Hepatocyte (in vitro differentiated cells): Measurements from ENCODE around the gene TM4SF4. TPM values are rescaled to one million over a fixed set of nuclear protein-coding genes. Genes with fewer than 3 reads are reported as not detected.

Source experiments
- DNase-seq: peaks from one replicate; pipeline ENCODE4 v3.0.0-alpha.2; 2016; ENCODE audit warnings: low spot score
- H2AFZ ChIP-seq: fragments of 200-600 bp; sonication (generic); 2 replicates; pipeline ENCODE4 v1.6.0; 2016; ENCODE audit warnings: antibody characterized with exemption, mild to moderate bottlenecking
- H3K27ac ChIP-seq: fragments of 200-600 bp; sonication (generic); 2 replicates; pipeline ENCODE4 v1.5.1; 2016; ENCODE audit warnings: mild to moderate bottlenecking
- H3K27me3 ChIP-seq: fragments of 200-600 bp; sonication (generic); 2 replicates; pipeline ENCODE4 v1.6.1; 2016
- H3K36me3 ChIP-seq: fragments of 200-600 bp; sonication (generic); replicated peaks from 2 replicates; pipeline ENCODE4 v1.5.1; 2016; ENCODE audit warnings: low read depth; ENCODE audit not compliant: insufficient read depth
- H3K4me1 ChIP-seq: fragments of 200-600 bp; sonication (generic); 2 replicates; pipeline ENCODE4 v1.5.1; 2016; ENCODE audit warnings: mild to moderate bottlenecking, moderate library complexity; ENCODE audit not compliant: insufficient read depth
- H3K4me2 ChIP-seq: fragments of 200-600 bp; sonication (generic); 2 replicates; pipeline ENCODE4 v1.6.0; 2016
- H3K4me3 ChIP-seq: fragments of 200-600 bp; sonication (generic); 2 replicates; pipeline ENCODE4 v1.5.1; 2016; ENCODE audit warnings: mild to moderate bottlenecking
- H3K79me2 ChIP-seq: fragments of 200-600 bp; sonication (generic); 2 replicates; pipeline ENCODE4 v1.6.0; 2017; ENCODE audit warnings: mild to moderate bottlenecking
- H3K9me2 ChIP-seq: fragments of 200-600 bp; sonication (generic); replicated peaks from 2 replicates; pipeline ENCODE4 v1.6.0; 2017; ENCODE audit warnings: mild to moderate bottlenecking; ENCODE audit not compliant: insufficient read depth
- H3K9me3 ChIP-seq: fragments of 200-600 bp; sonication (generic); 2 replicates; pipeline ENCODE4 v1.5.1; 2016; ENCODE audit warnings: low read depth, mild to moderate bottlenecking
- H4K20me1 ChIP-seq: fragments of 200-600 bp; sonication (generic); 2 replicates; pipeline ENCODE4 v1.6.0; 2016; ENCODE audit warnings: mild to moderate bottlenecking; ENCODE audit not compliant: insufficient read depth, poor library complexity, severe bottlenecking
- CTCF ChIP-seq: fragments of 200-600 bp; sonication (generic); IDR thresholded peaks from 2 replicates; pipeline ENCODE4 v1.5.1; 2016; ENCODE audit warnings: antibody characterized with exemption, mild to moderate bottlenecking; ENCODE audit not compliant: poor library complexity
- EZH2 ChIP-seq: fragments of 200-600 bp; sonication (generic); IDR thresholded peaks from 2 replicates; pipeline ENCODE4 v1.6.1; 2016; ENCODE audit warnings: antibody characterized with exemption, mild to moderate bottlenecking, borderline replicate concordance
- EZH2phosphoT487 ChIP-seq: fragments of 200-600 bp; sonication (generic); IDR thresholded peaks from one replicate; pipeline ENCODE4 v1.6.1; 2018; ENCODE audit warnings: antibody characterized with exemption, mild to moderate bottlenecking, low read depth, moderate library complexity; ENCODE audit not compliant: unreplicated experiment, severe bottlenecking
- WGBS: methylation state at CpG from one replicate; pipeline ENCODE4 v1.1.6; 2016; ENCODE audit warnings: low lambda C conversion rate; ENCODE audit errors: missing lambda C conversion rate; 5-methylcytosine and 5-hydroxymethylcytosine counted together
- polyA plus RNA-seq: library from polyadenylated mRNA; unstranded; fragments of >200 nt; fragmentation: Nextera tagmentation; extraction: Ambion mirVana; gene quantifications from 2 replicates; pipeline ENCODE4 v1.2.1, GENCODE V29; 2016
- total RNA-seq: library from RNA; depleted of rRNA; stranded (reverse); fragments of >200 nt; gene quantifications from 2 replicates; pipeline ENCODE4 v1.2.3, GENCODE V29; 2014

TM4SF4 gene
- total and polyA plus RNA-seq, 2 experiments from 2014 or later = 434 to 763 TPM

GRCh38 chr3:149501524-149501923, 27.0 kb downstream of the TM4SF4 start:
- no peak overlapping the region for H2AFZ ChIP-seq

GRCh38 chr3:149502438-149502837, 27.9 kb downstream of the TM4SF4 start:
- H3K9me2 ChIP-seq = no peaks in the 10 kb centered on the region
- no peak overlapping the region for H2AFZ ChIP-seq
- no peak for TF ChIP-seq EZH2
- no peak for TF ChIP-seq EZH2phosphoT487
- no peak for TF ChIP-seq CTCF
- WGBS = 84% methylated on average over 3 of the region's 3 CpGs
- H3K4me2 ChIP-seq = no peak overlapping the region
- no peak overlapping the region for H3K4me3 ChIP-seq
- H3K9me3 ChIP-seq = no peaks in the 10 kb centered on the region
- H3K27me3 ChIP-seq = no peaks in the 10 kb centered on the region
- no peak for DNase-seq
- H3K4me1 ChIP-seq = no peaks in the 10 kb centered on the region
- H4K20me1 ChIP-seq = no peaks in the 10 kb centered on the region
- no peaks in the 10 kb centered on the region for H3K36me3 ChIP-seq
- H3K27ac ChIP-seq = no peak overlapping the region
- H3K79me2 ChIP-seq = no peaks in the 10 kb centered on the region

More at GRCh38 chr3:149501524-149501923, 27.0 kb downstream of the TM4SF4 start:
- WGBS = 91% methylated on average over 1 of the region's 1 CpG
- H3K9me2 ChIP-seq = no peaks in the 10 kb centered on the region
- no peaks in the 10 kb centered on the region for H3K27me3 ChIP-seq
- no peaks in the 10 kb centered on the region for H3K36me3 ChIP-seq
- no peak for DNase-seq
- no peaks in the 10 kb centered on the region for H3K9me3 ChIP-seq
- H3K79me2 ChIP-seq = no peaks in the 10 kb centered on the region
- no peaks in the 10 kb centered on the region for H4K20me1 ChIP-seq
- H3K27ac ChIP-seq = no peak overlapping the region
- no peaks in the 10 kb centered on the region for H3K4me1 ChIP-seq
- H3K4me2 ChIP-seq = no peak overlapping the region
- no peak overlapping the region for H3K4me3 ChIP-seq
- TF ChIP-seq EZH2phosphoT487 (no peak), EZH2 (no peak), CTCF (no peak)

- H3K4me2 ChIP-seq = no peak overlapping the region
- no peaks in the 10 kb centered on the region for H3K9me3 ChIP-seq
- no peaks in the 10 kb centered on the region for H3K4me1 ChIP-seq
- WGBS = 70% methylated on average over 1 of the region's 1 CpG
- no peaks in the 10 kb centered on the region for H3K27me3 ChIP-seq
- TF ChIP-seq EZH2phosphoT487 (no peak), CTCF (no peak), EZH2 (no peak)
- no peaks in the 10 kb centered on the region for H4K20me1 ChIP-seq
- H3K4me3 ChIP-seq = no peak overlapping the region
- no peak for DNase-seq
- no peak overlapping the region for H3K27ac ChIP-seq
- no peaks in the 10 kb centered on the region for H3K9me2 ChIP-seq
- no peak overlapping the region for H2AFZ ChIP-seq
- H3K36me3 ChIP-seq = no peaks in the 10 kb centered on the region
- no peaks in the 10 kb centered on the region for H3K79me2 ChIP-seq
These were observed 32.0 kb downstream of the TM4SF4 start for GRCh38 chr3:149506540-149506939.

GRCh38 chr3:149506965-149507364, 32.5 kb downstream of the TM4SF4 start:
- TF ChIP-seq CTCF = no peak
- TF ChIP-seq EZH2phosphoT487 = no peak
- no peak for TF ChIP-seq EZH2
- WGBS = 75% methylated on average over 2 of the region's 2 CpGs

More at GRCh38 chr3:149506965-149507364, 32.5 kb downstream of the TM4SF4 start:
- DNase-seq = no peak
- no peaks in the 10 kb centered on the region for H3K27me3 ChIP-seq
- no peak overlapping the region for H2AFZ ChIP-seq
- H4K20me1 ChIP-seq = no peaks in the 10 kb centered on the region
- H3K27ac ChIP-seq = no peak overlapping the region
- H3K4me2 ChIP-seq = no peak overlapping the region
- no peaks in the 10 kb centered on the region for H3K9me3 ChIP-seq
- no peaks in the 10 kb centered on the region for H3K79me2 ChIP-seq
- H3K9me2 ChIP-seq = no peaks in the 10 kb centered on the region
- no peak overlapping the region for H3K4me3 ChIP-seq
- H3K4me1 ChIP-seq = no peaks in the 10 kb centered on the region
- H3K36me3 ChIP-seq = no peaks in the 10 kb centered on the region
